Measurements from ENCODE around the gene TWIST2. TPM values are rescaled to one million over a fixed set of nuclear protein-coding genes. Genes with fewer than 3 reads are reported as not detected.

TWIST2 gene
- total RNA-seq, 1 experiment from 2014 or later = 7.1 TPM

GRCh38 chr2:238881353-238882081, 33.6 kb downstream of the TWIST2 start:
- DNase-seq = no peak
- H3K4me3 ChIP-seq (ENCODE audit: insufficient read depth, low read depth, low read length) = no peak overlapping the region
- no peaks in the 10 kb centered on the region for H3K36me3 ChIP-seq (replicated peaks; ENCODE audit: control insufficient read depth, insufficient read depth, low read length)
- no peaks in the 10 kb centered on the region for H3K27me3 ChIP-seq (ENCODE audit: control insufficient read depth, insufficient read depth, low read length)

GRCh38 chr2:238882082-238882755, 34.3 kb downstream of the TWIST2 start:
- no peaks in the 10 kb centered on the region for H3K27me3 ChIP-seq (ENCODE audit: control insufficient read depth, insufficient read depth, low read length)
- no peak for DNase-seq
- no peak overlapping the region for H3K4me3 ChIP-seq (ENCODE audit: insufficient read depth, low read depth, low read length)
- no peaks in the 10 kb centered on the region for H3K36me3 ChIP-seq (replicated peaks; ENCODE audit: control insufficient read depth, insufficient read depth, low read length)

- H3K36me3 ChIP-seq (replicated peaks; ENCODE audit: control insufficient read depth, insufficient read depth, low read length) = no peaks in the 10 kb centered on the region
- H3K27me3 ChIP-seq (ENCODE audit: control insufficient read depth, insufficient read depth, low read length) = no peaks in the 10 kb centered on the region
- H3K4me3 ChIP-seq (ENCODE audit: insufficient read depth, low read depth, low read length) = no peak overlapping the region
- no peak for DNase-seq
Measured at GRCh38 chr2:238883421-238883901, 35.6 kb downstream of the TWIST2 start.

- Histone ChIP-seq H3K27me3 (ENCODE audit: control insufficient read depth, insufficient read depth, low read length) (no peaks in the 10 kb centered on the region), H3K36me3 (replicated peaks; ENCODE audit: control insufficient read depth, insufficient read depth, low read length) (no peaks in the 10 kb centered on the region), H3K4me3 (ENCODE audit: insufficient read depth, low read depth, low read length) (no peak overlapping the region)
- no peak for DNase-seq
Measured at GRCh38 chr2:238884122-238884811, 36.4 kb downstream of the TWIST2 start.

- Histone ChIP-seq H3K27me3 (ENCODE audit: control insufficient read depth, insufficient read depth, low read length) (no peaks in the 10 kb centered on the region), H3K36me3 (replicated peaks; ENCODE audit: control insufficient read depth, insufficient read depth, low read length) (no peaks in the 10 kb centered on the region), H3K4me3 (ENCODE audit: insufficient read depth, low read depth, low read length) (no peak overlapping the region)
- no peak for DNase-seq
Measured at GRCh38 chr2:238884812-238885408, 37.0 kb downstream of the TWIST2 start.

- DNase-seq = no peak
- no peak overlapping the region for H3K4me3 ChIP-seq (ENCODE audit: insufficient read depth, low read depth, low read length)
- H3K27me3 ChIP-seq (ENCODE audit: control insufficient read depth, insufficient read depth, low read length) = no peaks in the 10 kb centered on the region
- no peaks in the 10 kb centered on the region for H3K36me3 ChIP-seq (replicated peaks; ENCODE audit: control insufficient read depth, insufficient read depth, low read length)
Measured at GRCh38 chr2:238886453-238887094, 38.7 kb downstream of the TWIST2 start.

- H3K27me3 ChIP-seq (ENCODE audit: control insufficient read depth, insufficient read depth, low read length) = no peaks in the 10 kb centered on the region
- no peaks in the 10 kb centered on the region for H3K36me3 ChIP-seq (replicated peaks; ENCODE audit: control insufficient read depth, insufficient read depth, low read length)
- H3K4me3 ChIP-seq (ENCODE audit: insufficient read depth, low read depth, low read length) = no peak overlapping the region
- DNase-seq = no peak
Measured at GRCh38 chr2:238887616-238888015, 39.7 kb downstream of the TWIST2 start.

- Histone ChIP-seq H3K27me3 (ENCODE audit: control insufficient read depth, insufficient read depth, low read length) (no peaks in the 10 kb centered on the region), H3K4me3 (ENCODE audit: insufficient read depth, low read depth, low read length) (no peak overlapping the region), H3K36me3 (replicated peaks; ENCODE audit: control insufficient read depth, insufficient read depth, low read length) (no peaks in the 10 kb centered on the region)
- DNase-seq = no peak
Measured at GRCh38 chr2:238888781-238889180, 40.9 kb downstream of the TWIST2 start.

GRCh38 chr2:238890131-238890530, 42.2 kb downstream of the TWIST2 start:
- Histone ChIP-seq H3K27me3 (ENCODE audit: control insufficient read depth, insufficient read depth, low read length) (no peaks in the 10 kb centered on the region), H3K4me3 (ENCODE audit: insufficient read depth, low read depth, low read length) (no peak overlapping the region), H3K36me3 (replicated peaks; ENCODE audit: control insufficient read depth, insufficient read depth, low read length) (no peaks in the 10 kb centered on the region)
- DNase-seq = no peak

- DNase-seq = no peak
- Histone ChIP-seq H3K36me3 (replicated peaks; ENCODE audit: control insufficient read depth, insufficient read depth, low read length) (no peaks in the 10 kb centered on the region), H3K27me3 (ENCODE audit: control insufficient read depth, insufficient read depth, low read length) (no peaks in the 10 kb centered on the region), H3K4me3 (ENCODE audit: insufficient read depth, low read depth, low read length) (no peak overlapping the region)
Measured at GRCh38 chr2:238890618-238891456, 43.0 kb downstream of the TWIST2 start.

GRCh38 chr2:238891457-238892203, 43.7 kb downstream of the TWIST2 start:
- H3K27me3 ChIP-seq (ENCODE audit: control insufficient read depth, insufficient read depth, low read length) = no peaks in the 10 kb centered on the region
- H3K4me3 ChIP-seq (ENCODE audit: insufficient read depth, low read depth, low read length) = no peak overlapping the region
- H3K36me3 ChIP-seq (replicated peaks; ENCODE audit: control insufficient read depth, insufficient read depth, low read length) = no peaks in the 10 kb centered on the region
- peak; percentile 42 for DNase-seq

GRCh38 chr2:238892204-238892500, 44.3 kb downstream of the TWIST2 start:
- DNase-seq = no peak
- H3K27me3 ChIP-seq (ENCODE audit: control insufficient read depth, insufficient read depth, low read length) = no peaks in the 10 kb centered on the region
- no peaks in the 10 kb centered on the region for H3K36me3 ChIP-seq (replicated peaks; ENCODE audit: control insufficient read depth, insufficient read depth, low read length)
- H3K4me3 ChIP-seq (ENCODE audit: insufficient read depth, low read depth, low read length) = no peak overlapping the region

- no peaks in the 10 kb centered on the region for H3K36me3 ChIP-seq (replicated peaks; ENCODE audit: control insufficient read depth, insufficient read depth, low read length)
- H3K4me3 ChIP-seq (ENCODE audit: insufficient read depth, low read depth, low read length) = no peak overlapping the region
- no peaks in the 10 kb centered on the region for H3K27me3 ChIP-seq (ENCODE audit: control insufficient read depth, insufficient read depth, low read length)
- DNase-seq = no peak
Measured at GRCh38 chr2:238892796-238893195, 44.9 kb downstream of the TWIST2 start.
